Vagina (tissue), 2 donors: Measurements from ENCODE around the gene TOMM40.

Experiments
- POLR2A ChIP-seq, 2 donors: fragments of 450-650 bp; IDR thresholded peaks; one replicate each; pipeline ENCODE4 v1.6.1; 2017; ENCODE audit warnings: antibody characterized with exemption in 2 of 2, mild to moderate bottlenecking in 2 of 2, moderate library complexity in 2 of 2
- POLR2AphosphoS5 ChIP-seq, 2 donors: sonication (generic); formaldehyde crosslinking; IDR thresholded peaks; one replicate each; pipeline ENCODE4 v1.9.0; 2017; ENCODE audit warnings: antibody characterized with exemption in 2 of 2, mild to moderate bottlenecking in 2 of 2, low read depth in 1 of 2; ENCODE audit not compliant: insufficient read depth in 1 of 2
- TF ChIP-seq, protein P1 (sequence below), 3 experiments: fragments of 450-650 bp in 2 of 3; fragments of 200-600 bp in 1 of 3; sonication (generic) in 1 of 3; IDR thresholded peaks; one replicate each; pipeline ENCODE4 v1.5.1; 2017 to 2019; ENCODE audit warnings: antibody characterized with exemption in 3 of 3, mild to moderate bottlenecking in 2 of 3, moderate library complexity in 2 of 3

DNA sequence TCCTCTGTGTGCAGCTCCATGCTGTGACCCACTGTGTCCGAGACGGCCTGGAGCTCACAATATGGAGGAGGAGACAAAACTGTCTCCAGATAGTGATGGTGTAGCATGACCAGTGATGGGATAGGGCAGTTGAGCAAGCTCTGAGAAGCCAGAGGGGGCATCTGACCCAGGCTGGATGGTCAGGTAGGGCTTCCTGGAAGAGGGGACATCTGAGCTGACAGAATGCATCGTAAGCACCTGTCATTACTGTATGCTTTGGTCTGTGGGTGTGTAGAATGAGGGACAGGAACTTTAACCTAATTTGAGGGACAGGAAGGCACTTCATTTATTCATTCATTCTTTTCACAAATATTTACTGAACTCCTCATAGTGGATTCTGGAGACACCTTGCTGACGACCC, 6.5 kb upstream of the TOMM40 start:
- TF ChIP-seq POLR2AphosphoS5 (IDR thresholded peaks at IDR 0.05; ENCODE audit: insufficient read depth in 1 of 2, low read depth in 1 of 2) (no peak), POLR2A (IDR thresholded peaks at IDR 0.05) (no peak)
- TF ChIP-seq, protein P1, sequence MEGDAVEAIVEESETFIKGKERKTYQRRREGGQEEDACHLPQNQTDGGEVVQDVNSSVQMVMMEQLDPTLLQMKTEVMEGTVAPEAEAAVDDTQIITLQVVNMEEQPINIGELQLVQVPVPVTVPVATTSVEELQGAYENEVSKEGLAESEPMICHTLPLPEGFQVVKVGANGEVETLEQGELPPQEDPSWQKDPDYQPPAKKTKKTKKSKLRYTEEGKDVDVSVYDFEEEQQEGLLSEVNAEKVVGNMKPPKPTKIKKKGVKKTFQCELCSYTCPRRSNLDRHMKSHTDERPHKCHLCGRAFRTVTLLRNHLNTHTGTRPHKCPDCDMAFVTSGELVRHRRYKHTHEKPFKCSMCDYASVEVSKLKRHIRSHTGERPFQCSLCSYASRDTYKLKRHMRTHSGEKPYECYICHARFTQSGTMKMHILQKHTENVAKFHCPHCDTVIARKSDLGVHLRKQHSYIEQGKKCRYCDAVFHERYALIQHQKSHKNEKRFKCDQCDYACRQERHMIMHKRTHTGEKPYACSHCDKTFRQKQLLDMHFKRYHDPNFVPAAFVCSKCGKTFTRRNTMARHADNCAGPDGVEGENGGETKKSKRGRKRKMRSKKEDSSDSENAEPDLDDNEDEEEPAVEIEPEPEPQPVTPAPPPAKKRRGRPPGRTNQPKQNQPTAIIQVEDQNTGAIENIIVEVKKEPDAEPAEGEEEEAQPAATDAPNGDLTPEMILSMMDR (IDR thresholded peaks at IDR 0.05): no peak
